Renal cortex interstitium (tissue), 11 donors: ENCODE measurements around the gene SCAANT1. TPM values are rescaled to one million over a fixed set of nuclear protein-coding genes. Genes with fewer than 3 reads are reported as not detected.

Experiments used
- DNase-seq, 11 donors: peaks; one replicate each; pipeline ENCODE4 v3.0.0-alpha.2; 2013; ENCODE audit warnings: low read depth in 9 of 11, low spot score in 4 of 11; ENCODE audit errors: extremely low read depth in 1 of 11
- polyA plus RNA-seq, 3 donors: library from polyadenylated mRNA; unstranded; fragments of 120-200 nt; gene quantifications; one replicate each; pipeline ENCODE4 v1.2.1, GENCODE V29; 2013; ENCODE audit not compliant: insufficient read length in 3 of 3

Gene SCAANT1
- polyA plus RNA-seq, 3 donors: 0.89 to 1.5 (median 1.1) TPM

DNA sequence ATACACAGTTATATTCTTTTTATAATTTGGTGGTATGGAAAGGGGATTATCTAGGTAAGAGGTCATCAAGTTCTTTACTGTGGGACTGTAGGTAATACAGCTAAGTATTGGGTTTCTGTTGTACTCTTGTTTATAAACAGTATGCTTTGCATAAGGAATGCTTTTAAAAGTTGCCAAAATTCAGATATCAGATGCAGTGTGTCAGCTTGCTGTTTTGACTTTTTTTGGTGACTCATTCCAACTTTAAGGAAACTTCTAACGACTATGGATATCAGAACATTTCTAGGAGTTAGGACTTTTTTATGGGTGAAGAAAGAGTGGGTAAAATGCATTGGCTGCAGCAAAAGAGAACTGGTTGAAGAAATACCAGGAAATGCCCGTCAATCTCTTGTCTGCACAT lies 2.8 kb downstream of the SCAANT1 start:
- DNase-seq: no peak

GRCh38 chr3:63908776-63909175 lies 3.4 kb downstream of the SCAANT1 start:
- DNase-seq: no peak

DNA sequence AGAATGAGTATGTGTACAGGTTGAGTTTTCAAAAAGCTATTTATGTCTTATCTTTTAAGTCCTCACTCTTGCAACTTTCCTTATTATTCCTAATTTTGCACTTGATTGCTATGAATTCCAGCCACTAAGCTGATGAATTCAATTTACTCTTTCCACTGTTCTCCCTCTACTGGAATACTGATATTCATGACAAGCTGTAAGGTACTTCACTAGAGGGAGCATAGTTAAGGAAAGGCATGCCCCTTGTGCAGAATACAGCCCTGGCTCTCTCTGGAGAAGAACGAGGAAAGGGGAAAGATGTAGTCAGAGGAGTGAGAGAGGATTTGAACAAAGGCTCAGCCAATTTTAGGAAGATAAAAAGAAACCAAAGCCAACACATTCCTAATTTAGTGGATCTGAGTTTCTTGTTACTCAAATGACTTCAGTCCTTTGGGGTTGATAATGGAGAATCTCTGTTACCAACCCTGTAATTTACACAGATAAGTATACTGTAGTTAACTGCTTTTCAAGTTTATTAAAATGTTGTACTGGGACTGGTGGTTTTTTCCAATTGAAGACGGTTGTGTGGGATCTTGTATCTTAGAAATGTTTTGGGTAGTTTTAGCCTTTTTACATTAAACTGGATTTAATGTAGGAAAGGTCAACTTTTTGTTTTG lies 4.0 kb downstream of the SCAANT1 start:
- no peak for DNase-seq

- no peak for DNase-seq
Observed at GRCh38 chr3:63905731-63906620, 6.2 kb downstream of the SCAANT1 start.

GRCh38 chr3:63900459-63900858 lies 11.7 kb downstream of the SCAANT1 start:
- no peak for DNase-seq

GRCh38 chr3:63900010-63900409 lies 12.2 kb downstream of the SCAANT1 start:
- no peak for DNase-seq

DNA sequence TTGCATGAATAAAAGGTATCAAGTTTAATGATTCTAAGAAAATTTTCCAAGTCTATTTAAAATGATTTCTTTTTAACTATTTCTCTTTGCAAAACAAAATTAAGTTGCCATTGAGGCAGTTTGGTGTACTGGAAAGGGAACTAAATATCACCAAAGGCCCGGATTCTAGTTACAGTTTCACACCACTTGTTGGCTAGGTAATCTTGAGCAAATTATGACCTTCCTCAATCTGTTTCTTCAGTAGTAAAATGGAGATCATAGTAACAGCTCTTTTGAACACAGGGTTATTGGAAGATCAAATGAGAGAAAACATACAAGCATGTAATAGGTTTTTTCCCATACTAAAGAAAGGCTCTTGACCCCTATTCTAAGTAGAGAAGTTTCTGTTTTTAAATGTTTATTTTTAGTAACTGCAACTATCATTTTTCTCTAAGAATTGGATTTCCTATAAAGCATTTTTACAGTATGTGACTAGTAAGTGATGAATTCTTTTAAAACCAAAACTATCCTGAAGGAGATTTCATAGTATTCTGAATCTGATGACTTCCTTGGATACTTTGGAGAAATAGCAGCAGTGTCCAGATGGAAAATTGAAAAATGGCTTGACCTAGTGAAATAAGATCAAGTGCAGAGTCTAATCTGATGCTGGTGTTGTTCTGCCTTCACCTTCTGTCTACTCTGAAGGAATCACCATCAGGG lies 15.7 kb downstream of the SCAANT1 start:
- DNase-seq: no peak

GRCh38 chr3:63895422-63896189 lies 16.6 kb downstream of the SCAANT1 start:
- no peak for DNase-seq

GRCh38 chr3:63892773-63893352 lies 19.3 kb downstream of the SCAANT1 start:
- DNase-seq: no peak

DNA sequence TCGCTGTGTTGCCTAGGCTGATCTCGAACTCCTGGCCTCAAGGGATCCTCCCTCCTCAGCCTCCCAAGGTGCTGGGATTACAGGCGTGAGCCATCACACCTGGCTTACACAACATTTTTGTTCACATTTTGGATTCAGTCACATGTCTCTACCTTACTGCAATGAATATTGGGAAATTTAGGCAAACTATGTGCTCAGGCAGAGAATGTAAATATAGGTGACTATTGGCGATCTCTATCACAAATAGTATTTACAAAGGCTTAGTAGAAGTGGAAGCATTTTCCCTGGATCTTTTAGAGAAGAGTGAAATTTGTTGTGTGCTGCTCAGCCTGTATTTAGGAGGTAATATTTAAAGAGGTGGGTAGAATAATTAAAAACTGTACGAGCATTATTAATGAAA lies 20.7 kb downstream of the SCAANT1 start:
- no peak for DNase-seq

DNA sequence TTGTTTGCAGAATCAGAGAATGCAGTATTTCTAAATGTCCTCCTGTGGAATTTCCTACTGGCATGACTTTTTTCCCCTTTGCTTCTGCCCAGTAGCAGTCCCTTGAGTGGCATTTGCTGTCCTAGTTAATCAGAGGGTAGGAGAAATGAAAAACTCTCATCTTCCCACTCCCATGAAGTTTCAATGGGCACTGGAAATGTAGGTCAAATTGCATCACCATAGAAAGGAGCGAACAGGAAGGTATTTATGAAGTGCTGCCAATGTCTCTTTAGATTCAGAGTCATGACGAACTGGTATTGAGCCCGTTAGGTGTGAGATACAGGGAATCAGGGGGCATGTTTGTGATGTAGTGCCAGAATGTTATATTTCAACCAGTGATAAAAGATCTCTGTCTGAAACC lies 25.3 kb downstream of the SCAANT1 start:
- no peak for DNase-seq

GRCh38 chr3:63880653-63881052 lies 31.5 kb downstream of the SCAANT1 start:
- DNase-seq: no peak

- no peak for DNase-seq
Observed at GRCh38 chr3:63878394-63879060, 33.7 kb downstream of the SCAANT1 start.

DNA sequence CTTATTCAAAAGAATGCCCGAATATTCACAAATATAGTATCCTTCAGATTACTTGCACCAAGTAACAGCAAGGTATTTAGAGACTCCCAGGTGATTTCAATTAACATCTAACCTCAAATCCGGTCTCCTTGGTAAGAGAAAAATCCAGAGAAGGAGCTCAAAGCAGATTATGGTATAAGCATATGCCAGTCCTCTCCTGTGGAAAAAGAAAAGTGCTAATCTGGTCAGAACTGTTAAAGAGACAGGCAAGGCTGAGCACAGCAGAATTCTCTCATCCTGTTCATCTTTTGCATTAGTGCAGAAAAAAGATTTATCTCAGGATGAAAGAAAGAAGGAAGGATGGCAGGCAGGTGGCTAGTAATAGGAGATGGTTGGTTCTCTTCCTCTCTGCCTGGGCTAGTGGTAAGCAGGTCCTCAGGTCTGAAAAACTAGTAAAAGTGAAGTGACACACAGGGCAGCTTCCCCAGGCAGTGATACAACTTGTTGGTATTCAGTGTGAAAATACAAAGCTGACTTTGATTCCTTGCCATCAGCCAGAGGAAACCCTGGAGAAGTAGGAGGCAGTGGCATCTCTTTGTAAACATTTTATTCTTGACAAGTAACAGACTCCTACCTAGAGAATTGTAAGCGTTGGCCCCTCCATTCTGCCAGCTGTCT lies 34.3 kb downstream of the SCAANT1 start:
- DNase-seq: no peak

DNA sequence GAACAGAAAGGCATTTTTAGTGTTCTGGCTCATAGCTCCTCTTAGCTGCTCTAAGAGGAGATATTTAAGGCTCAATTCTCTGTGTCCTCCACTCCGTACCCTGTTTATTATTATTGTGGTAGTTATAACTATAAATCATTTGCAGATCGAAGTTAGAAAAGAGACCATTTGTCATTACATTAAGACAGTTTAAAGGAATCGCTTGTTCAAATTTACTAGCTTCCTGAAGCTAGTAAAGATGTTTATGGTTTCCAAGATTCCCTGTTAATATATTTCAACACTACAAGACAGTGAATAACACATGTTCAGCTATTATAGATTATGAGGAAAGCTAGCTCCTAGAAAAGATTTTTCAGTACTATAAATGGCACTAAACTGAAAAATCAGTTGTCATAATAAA lies 35.9 kb downstream of the SCAANT1 start:
- DNase-seq: no peak

- DNase-seq: no peak
Observed at GRCh38 chr3:63875510-63875909, 36.7 kb downstream of the SCAANT1 start.

DNA sequence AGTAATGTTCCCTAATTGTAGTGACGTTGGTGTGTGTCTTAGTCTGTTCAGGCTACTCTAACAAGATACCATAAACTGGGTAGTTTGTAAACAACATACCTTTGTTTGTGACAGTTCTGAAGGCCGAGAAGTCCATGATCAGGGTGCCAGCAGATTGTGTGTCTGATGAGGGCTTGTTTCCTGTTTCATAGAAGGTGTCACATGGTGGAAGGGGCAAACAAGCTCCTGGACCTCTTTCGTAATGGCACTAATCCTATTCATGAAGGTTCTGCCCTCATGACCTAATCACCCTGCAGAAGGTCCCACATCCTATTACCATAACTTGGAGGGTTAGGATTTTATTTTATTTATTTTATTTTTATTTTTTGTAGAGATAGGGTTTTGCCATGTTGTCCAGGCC lies 37.4 kb downstream of the SCAANT1 start:
- no peak for DNase-seq
